CD4-positive, alpha-beta T cell (primary cell): ENCODE results near the gene PNRC1. TPM values are rescaled to one million over a fixed set of nuclear protein-coding genes. Genes with fewer than 3 reads are reported as not detected.

Source experiments
- ATAC-seq: fragments of 200-7000 bp; cut with Tn5 transposase; one replicate; pipeline ENCODE4 v1.10.0; 2022; ENCODE audit warnings: mild to moderate bottlenecking; ENCODE audit not compliant: poor library complexity
- CTCF ChIA-PET: fragments of 350-600 bp; sonication (Branson Sonifier 250); formaldehyde crosslinking; loops from one replicate; lab custom pipeline; 2021; ENCODE audit warnings: antibody characterized with exemption, inconsistent platforms; lab: Charles Lee
- POLR2A ChIA-PET: fragments of 350-600 bp; sonication (Branson Sonifier 250); formaldehyde crosslinking; loops from one replicate; lab custom pipeline; 2021; ENCODE audit warnings: antibody characterized with exemption, inconsistent platforms; lab: Charles Lee
- DNase-seq, 14 experiments: peaks; one replicate each; pipeline ENCODE4 v3.0.0-alpha.2; 2013 to 2020; ENCODE audit warnings: mixed read lengths in 2 of 14
- H3K27ac ChIP-seq, 2 donors: one replicate each; pipeline versions ENCODE4 v1.5.1 to v1.7.0; 2013; ENCODE audit warnings: low read length in 2 of 2, low read depth in 1 of 2, mild to moderate bottlenecking in 1 of 2
- H3K27me3 ChIP-seq, 2 experiments: 1 replicate in 1 of 2; 2 replicates in 1 of 2; pipeline versions ENCODE4 v1.6.1 to v1.7.0; 2013; ENCODE audit warnings: low read length in 2 of 2, control low read depth in 1 of 2, mild to moderate bottlenecking in 1 of 2, moderate library complexity in 1 of 2; ENCODE audit not compliant: insufficient read depth in 2 of 2, control insufficient read depth in 1 of 2
- H3K36me3 ChIP-seq: one replicate; pipeline ENCODE4 v1.6.1; 2013; ENCODE audit warnings: low read length, control low read depth; ENCODE audit not compliant: insufficient read depth
- H3K4me1 ChIP-seq: one replicate; pipeline ENCODE4 v1.6.1; 2013; ENCODE audit warnings: low read length, control low read depth; ENCODE audit not compliant: insufficient read depth
- H3K4me3 ChIP-seq: one replicate; pipeline ENCODE4 v1.5.1; 2013; ENCODE audit warnings: mild to moderate bottlenecking, low read length, moderate library complexity
- H3K9me3 ChIP-seq, 2 experiments: 1 replicate in 1 of 2; 2 replicates in 1 of 2; pipeline versions ENCODE4 v1.6.1 to v1.7.0; 2013; ENCODE audit warnings: low read length in 2 of 2, mild to moderate bottlenecking in 2 of 2, control low read depth in 1 of 2, moderate library complexity in 1 of 2; ENCODE audit not compliant: control insufficient read depth in 1 of 2, insufficient read depth in 1 of 2
- H3K27ac Mint-ChIP-seq: one replicate; pipeline ENCODE4 v1.8.0; 2020; ENCODE audit warnings: mixed read lengths
- H3K27me3 Mint-ChIP-seq: one replicate; pipeline ENCODE4 v1.8.0; 2021; ENCODE audit warnings: mixed read lengths
- H3K36me3 Mint-ChIP-seq: one replicate; pipeline ENCODE4 v1.8.0; 2021; ENCODE audit warnings: low read depth, mixed read lengths
- H3K4me1 Mint-ChIP-seq: one replicate; pipeline ENCODE4 v1.8.0; 2021; ENCODE audit warnings: low read depth, mixed read lengths
- H3K4me3 Mint-ChIP-seq: one replicate; pipeline ENCODE4 v1.8.0; 2020; ENCODE audit warnings: mild to moderate bottlenecking, mixed read lengths
- H3K9me3 Mint-ChIP-seq: one replicate; pipeline ENCODE4 v1.8.0; 2020; ENCODE audit warnings: mixed read lengths
- CTCF ChIP-seq: fragments of 200-600 bp; IDR thresholded peaks from one replicate; pipeline ENCODE4 v1.8.0; 2022; ENCODE audit warnings: antibody characterized with exemption, mild to moderate bottlenecking
- intact Hi-C, 2 experiments: fragments of 100-400 bp; cut with DNase I in 1 of 2; cut with micrococcal nuclease in 1 of 2; formaldehyde crosslinking; loops; one replicate each; pipeline versions ENCODE4 v1.15.1 to v1.9.0; 2023 to 2025; cut with DNase I, micrococcal nuclease
- total RNA-seq, 174 experiments: library from RNA in 2 of 174; stranded (reverse) in 2 of 174; gene quantifications; one replicate each; pipeline ENCODE4 v1.2.3 and lab custom pipeline; 2021 to 2026

PNRC1 gene
- total RNA-seq, 2 experiments from 2014 or later = 974 to 1,023 TPM

GRCh38 chr6:89118931-89119330 lies 38.4 kb downstream of the PNRC1 start:
- CTCF ChIA-PET = no interaction called here
- intact Hi-C loops = no loop called here
- H3K27ac Mint-ChIP-seq = no peak overlapping the region
- peaks cover 11% of the 10 kb centered on the region for H3K4me1 ChIP-seq
- no peaks in the 10 kb centered on the region for H3K9me3 ChIP-seq
- H3K27me3 Mint-ChIP-seq = peaks cover 19% of the 10 kb centered on the region
- no peak for DNase-seq
- peak overlapping the region; percentile 69 for H3K4me3 Mint-ChIP-seq
- ATAC-seq = no peak
- H3K4me3 ChIP-seq = no peak overlapping the region
- peaks cover 8% of the 10 kb centered on the region for H3K4me1 Mint-ChIP-seq
- no peaks in the 10 kb centered on the region for H3K9me3 Mint-ChIP-seq
- no peak for TF ChIP-seq CTCF
- peaks cover 4 to 5% of the 10 kb centered on the region in 2 experiments for H3K27me3 ChIP-seq
- H3K27ac ChIP-seq = no peak overlapping the region
- no peaks in the 10 kb centered on the region for H3K36me3 ChIP-seq
- POLR2A ChIA-PET = interaction anchor here (1.2 to 3.6 kb wide), 2 partner anchors 26 to 39 kb away, joined by 3 to 50 read pairs; partner anchors contain the start of gene PNRC1
- H3K36me3 Mint-ChIP-seq = no peaks in the 10 kb centered on the region

- H3K4me3 ChIP-seq = no peak overlapping the region
- ATAC-seq (no peak), DNase-seq (no peak)
- Mint-ChIP-seq H3K36me3 (peaks cover 7% of the 10 kb centered on the region), H3K4me3 (no peak overlapping the region), H3K27me3 (peaks cover 15% of the 10 kb centered on the region), H3K27ac (no peak overlapping the region), H3K9me3 (no peaks in the 10 kb centered on the region), H3K4me1 (peaks cover 8% of the 10 kb centered on the region)
- H3K4me1 ChIP-seq = peaks cover 11% of the 10 kb centered on the region
- peaks cover 4 to 5% of the 10 kb centered on the region in 2 experiments for H3K27me3 ChIP-seq
- intact Hi-C loops = loop anchor here in 1 of 2 experiments (5.0 kb wide), 1 partner anchor 122 kb away; no protein-coding TSS in a partner anchor
- H3K36me3 ChIP-seq = no peaks in the 10 kb centered on the region
- H3K27ac ChIP-seq = no peak overlapping the region
- ChIA-PET CTCF (no interaction called here), POLR2A (no interaction called here)
- no peaks in the 10 kb centered on the region for H3K9me3 ChIP-seq
- no peak for TF ChIP-seq CTCF
Measured at GRCh38 chr6:89120371-89120770, 39.8 kb downstream of the PNRC1 start.

GRCh38 chr6:89121934-89122333 lies 41.4 kb downstream of the PNRC1 start:
- no peaks in the 10 kb centered on the region for H3K9me3 ChIP-seq
- Mint-ChIP-seq H3K27me3 (peaks cover 4% of the 10 kb centered on the region), H3K4me3 (no peak overlapping the region), H3K9me3 (no peaks in the 10 kb centered on the region), H3K4me1 (peaks cover 4% of the 10 kb centered on the region), H3K36me3 (peaks cover 7% of the 10 kb centered on the region), H3K27ac (no peak overlapping the region)
- POLR2A ChIA-PET = interaction anchor here (0.7 kb wide), 1 partner anchor 24 kb away, joined by 4 read pairs; the partner anchor contains the start of gene PM20D2
- TF ChIP-seq CTCF = no peak
- peaks cover 9% of the 10 kb centered on the region for H3K4me1 ChIP-seq
- ATAC-seq (no peak), DNase-seq (no peak)
- intact Hi-C loops = loop anchor here in 1 of 2 experiments (5.0 kb wide), 1 partner anchor 120 kb away; no protein-coding TSS in a partner anchor
- H3K36me3 ChIP-seq = no peaks in the 10 kb centered on the region
- CTCF ChIA-PET = no interaction called here
- H3K4me3 ChIP-seq = no peak overlapping the region
- no peak overlapping the region for H3K27ac ChIP-seq
- peaks cover 0 to 2% of the 10 kb centered on the region in 2 experiments for H3K27me3 ChIP-seq
